ENCODE results near the gene OTUD5.

OTUD5 gene

DNA sequence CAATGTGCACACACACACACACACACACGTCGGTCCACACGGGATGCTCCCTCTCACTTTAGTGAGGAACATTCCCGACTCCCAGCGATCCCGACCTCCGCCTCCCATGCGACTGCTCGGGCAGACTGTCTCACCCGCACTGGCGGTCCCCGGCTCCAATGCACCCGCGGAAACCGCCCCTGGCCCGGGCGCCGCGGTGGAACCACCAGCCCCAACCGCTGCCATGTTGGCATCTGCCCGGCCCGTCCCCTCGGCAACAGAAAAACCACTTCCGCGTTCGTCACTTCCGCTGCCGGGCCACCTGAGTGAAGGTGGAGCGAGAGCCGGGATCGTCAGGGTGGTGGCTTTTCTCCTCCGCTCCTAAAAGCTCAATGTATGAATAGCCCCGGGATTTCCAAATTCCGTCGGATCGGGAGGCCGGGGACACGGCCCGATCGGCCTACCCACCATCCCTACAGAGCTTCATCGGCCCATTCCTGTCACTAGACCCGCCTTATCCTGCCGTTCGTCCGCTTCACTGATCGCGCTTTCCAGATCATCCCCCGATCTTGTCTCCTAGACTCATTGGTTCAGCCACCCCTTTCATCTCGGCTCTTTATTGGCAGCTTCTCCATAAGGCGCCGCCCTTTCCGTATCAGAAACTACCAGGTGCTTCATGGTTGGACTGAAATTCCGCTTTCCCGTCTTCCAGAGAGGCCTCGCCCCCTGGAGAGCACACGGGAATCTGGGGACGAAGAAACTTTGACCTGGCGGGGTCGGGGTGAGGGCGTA, 45.8 kb downstream of the OTUD5 start, which contains the start of gene SLC35A2:
Gene SLC35A2, minus strand, starts transcription at position 235 of the 771 bp plus-strand sequence. Its CDS starts 10 bp downstream, at position 225.
- DNase-seq (ENCODE audit: low spot score) = peak; percentile 83

DNA sequence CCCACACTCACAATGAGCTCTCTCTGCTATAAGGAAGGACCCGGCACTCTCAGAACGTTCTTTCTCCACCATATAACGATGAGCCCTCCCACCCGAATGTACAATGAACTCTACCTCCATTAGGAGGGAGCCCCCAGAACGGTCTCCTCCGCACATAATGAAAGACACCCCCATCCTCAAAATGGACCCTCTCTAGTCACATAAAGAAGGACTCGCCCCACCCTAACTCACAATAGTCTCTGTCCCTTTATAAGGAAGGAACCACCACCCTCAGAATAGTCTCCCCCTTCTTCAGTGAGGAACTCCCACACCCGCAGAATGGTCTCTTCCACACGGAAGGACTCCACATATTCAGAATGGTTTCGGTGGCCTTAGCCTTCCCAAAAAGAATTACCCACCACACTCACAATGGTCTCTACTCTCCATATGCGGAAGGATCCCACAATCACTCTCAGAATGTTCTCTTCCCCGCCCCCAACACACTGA, 46.4 kb downstream of the OTUD5 start:
- peak; percentile 48 for DNase-seq (ENCODE audit: low spot score)

DNA sequence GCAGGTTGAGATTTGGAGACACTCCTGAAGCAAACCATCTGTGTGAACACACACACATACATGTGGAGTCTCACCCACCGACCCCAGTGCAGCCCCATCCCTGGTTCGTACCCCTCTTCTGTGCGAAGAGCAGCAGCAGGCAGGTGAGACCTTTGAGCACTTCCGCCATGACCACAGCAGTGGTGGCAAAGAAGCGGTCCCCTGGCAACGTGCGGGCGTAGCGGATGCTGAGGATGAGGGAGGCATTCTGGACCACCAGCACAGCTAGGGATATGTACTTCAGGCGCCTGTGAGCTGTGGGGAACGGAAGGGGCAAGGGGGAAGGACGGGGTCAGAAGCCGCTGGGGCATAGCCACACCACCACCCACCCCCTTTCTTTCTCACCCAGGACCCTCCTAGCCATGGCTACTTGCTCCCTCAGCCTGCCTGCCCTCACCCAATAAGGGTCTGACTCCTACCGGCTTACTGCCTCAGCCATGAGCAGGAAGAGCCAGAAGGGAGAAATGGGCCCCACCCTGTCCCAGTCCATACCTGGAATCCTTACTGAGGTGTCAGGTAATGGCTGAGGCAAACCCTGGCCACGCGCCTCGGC, 47.6 kb downstream of the OTUD5 start:
- no peak for DNase-seq (ENCODE audit: low spot score)

DNA sequence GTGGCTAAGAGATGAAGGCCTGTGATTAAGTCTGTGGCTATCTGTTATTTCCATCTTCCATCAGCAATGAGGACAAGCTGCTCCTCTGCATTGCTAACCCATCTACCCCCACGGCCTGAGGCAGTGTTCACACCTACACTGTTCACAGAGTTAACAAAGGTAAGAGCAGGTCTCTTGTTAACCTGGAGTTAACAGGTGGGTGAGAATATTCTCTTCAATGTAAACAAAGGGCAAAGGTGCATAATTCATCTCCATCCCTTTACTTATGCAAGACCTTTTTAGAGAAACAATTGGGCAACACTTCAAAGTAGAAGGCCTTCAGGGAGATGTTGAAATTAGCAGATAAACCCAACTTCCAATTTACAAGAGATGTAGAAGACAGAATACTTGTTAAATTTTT, 48.8 kb downstream of the OTUD5 start:
- DNase-seq (ENCODE audit: low spot score) = no peak

DNA sequence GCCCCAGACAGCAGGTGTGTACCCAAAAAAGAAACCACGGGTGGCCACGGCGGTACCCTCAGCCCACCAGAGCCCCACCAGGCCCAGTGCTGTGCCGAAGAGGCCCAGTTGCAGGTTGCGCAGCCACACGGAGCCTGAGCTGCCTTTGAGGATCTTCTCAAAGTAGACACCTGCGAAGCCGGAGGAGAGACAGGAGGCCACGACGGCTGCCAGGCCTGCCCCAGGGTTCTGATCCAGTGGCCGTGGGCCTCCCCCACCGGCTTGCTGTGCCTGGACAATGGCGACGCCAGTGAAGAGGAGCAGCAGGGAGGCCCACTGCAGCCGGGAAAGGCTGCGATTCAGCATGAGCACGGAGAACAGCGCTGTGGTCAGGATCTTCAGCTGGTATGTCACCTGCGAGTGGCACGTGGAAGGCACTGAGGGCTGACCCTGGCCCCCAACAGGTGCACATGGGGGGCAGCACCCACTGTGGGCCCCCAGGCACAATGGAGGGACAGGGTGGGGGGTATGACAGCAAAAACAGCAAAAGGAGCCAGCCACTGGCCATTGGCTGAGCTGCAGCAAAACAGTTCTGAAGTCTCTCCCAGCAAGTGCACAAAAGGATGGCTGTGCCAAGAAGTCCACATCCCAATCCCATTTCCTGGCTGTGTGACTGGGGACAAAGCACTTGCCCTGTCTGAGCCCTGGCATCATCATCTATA, 52.2 kb downstream of the OTUD5 start:
- DNase-seq (ENCODE audit: low spot score) = no peak

DNA sequence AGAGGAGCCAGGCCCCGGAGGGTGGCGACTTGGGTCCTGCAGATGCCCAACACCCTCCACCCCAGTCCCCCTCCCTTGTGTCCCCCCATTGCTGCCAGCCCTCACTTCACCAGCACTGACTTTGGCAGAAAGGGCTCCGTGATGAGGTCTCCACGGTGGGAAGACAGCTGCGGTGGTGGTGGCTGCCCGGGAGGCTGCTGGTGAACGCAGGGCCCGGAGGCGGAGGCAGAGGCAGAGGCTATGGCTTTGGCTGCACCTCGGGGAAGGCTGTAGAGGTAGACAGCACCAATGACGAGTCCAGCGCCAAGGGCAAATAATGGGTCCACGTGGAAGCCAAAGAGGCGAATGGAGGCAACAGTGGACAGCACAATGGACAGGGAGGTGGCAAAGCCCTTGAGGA, 52.8 kb downstream of the OTUD5 start:
- no peak for DNase-seq (ENCODE audit: low spot score)

DNA sequence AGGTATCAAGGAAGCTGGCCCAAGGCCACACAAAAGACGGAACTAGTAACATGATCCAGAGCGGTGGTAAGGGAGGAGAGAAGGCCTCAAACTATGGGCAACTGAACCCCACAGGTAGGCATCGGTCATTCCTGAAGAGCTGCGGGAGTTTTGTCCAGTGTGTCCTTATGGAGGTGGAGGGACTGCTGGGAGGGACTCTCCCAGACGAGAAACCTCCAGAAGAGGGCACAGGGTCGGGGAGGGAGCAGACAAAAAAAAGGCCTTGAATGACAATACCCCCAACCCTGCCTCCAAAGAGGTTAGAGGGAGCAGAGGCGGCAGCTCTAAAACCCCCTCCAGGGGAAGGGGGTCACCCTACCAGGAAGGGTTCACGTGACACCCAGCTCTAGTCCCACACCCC, 53.2 kb downstream of the OTUD5 start:
- DNase-seq (ENCODE audit: low spot score) = no peak

DNA sequence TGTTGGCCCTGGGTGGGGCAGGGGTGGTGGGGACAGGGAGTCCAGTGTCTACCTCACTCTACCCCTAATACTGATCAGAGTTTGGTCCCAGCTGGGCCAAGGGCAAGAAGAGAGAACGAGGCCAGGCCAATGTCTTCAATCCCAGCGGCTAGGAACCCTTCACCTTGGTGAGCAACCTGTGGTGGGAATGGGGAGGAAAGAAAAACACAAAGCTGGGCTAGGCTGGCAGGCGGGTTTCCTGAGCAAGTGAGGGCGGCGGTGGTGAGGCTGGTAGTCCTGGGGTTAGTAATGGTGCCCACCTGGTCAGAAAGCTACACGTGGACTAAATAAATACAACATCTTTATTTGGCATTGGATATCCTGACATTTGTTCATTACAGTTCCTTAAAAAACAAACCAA, 54.1 kb downstream of the OTUD5 start:
- DNase-seq (ENCODE audit: low spot score) = no peak

DNA sequence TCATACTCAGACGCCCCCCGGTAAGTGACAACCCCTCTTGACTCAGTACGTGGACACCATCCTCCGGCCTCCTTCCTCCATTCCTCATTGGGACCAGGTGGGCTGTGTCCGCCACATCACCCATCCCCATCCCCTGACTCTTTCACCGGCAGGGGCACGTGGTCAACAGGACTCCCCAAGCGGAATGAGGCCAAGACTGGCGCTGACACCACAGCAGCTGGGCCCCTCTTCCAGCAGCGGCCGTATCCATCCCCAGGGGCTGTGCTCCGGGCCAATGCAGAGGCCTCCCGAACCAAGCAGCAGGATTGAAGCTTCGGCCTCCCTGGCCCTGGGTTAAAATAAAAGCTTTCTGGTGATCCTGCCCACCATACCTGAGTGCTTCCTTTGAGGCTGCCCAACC, 54.6 kb downstream of the OTUD5 start:
- DNase-seq (ENCODE audit: low spot score) = no peak

DNA sequence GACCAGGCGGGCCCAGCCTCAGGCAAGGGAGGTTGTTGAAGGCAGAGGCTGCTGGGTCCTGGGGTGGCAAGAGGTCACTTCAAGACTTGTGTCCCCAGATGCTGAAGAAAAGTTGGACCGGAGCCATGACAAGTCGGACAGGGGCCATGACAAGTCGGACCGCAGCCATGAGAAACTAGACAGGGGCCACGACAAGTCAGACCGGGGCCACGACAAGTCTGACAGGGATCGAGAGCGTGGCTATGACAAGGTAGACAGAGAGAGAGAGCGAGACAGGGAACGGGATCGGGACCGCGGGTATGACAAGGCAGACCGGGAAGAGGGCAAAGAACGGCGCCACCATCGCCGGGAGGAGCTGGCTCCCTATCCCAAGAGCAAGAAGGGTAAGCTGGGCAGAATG, 55.3 kb downstream of the OTUD5 start:
- no peak for DNase-seq (ENCODE audit: low spot score)

DNA sequence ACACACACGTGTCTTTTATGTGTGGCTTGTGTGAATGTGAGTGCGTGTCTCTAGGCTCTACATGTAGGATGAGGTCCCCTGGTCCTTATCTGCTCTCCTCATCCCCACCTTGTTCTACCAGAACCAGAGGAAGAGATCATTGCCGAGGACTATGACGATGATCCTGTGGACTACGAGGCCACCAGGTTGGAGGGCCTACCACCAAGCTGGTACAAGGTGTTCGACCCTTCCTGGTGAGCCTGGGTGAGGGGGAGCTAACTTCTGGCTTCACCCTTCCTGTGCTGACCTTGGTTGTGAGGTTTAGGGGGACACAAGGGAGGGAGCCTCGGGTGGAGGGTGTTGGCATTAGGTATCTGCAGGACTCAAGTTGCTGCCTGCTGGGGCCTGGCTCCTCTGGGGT, 56.3 kb downstream of the OTUD5 start:
- no peak for DNase-seq (ENCODE audit: low spot score)

DNA sequence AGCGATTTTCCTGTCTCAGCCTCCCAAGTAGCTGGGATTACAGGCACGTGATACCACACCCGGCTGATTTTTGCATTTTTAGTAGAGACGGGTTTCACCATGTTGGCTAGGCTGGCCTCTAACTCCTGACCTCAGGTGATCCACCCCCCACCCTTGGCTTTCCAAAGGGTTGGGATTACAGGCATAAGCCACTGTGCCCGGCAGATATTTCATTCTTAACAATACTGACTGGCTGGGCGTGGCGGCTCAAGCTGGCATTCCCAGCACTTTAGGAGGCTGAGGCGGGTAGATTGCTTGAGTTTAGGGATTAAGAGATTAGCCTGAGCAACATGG, 58.4 kb downstream of the OTUD5 start:
- DNase-seq (ENCODE audit: low spot score) = no peak

DNA sequence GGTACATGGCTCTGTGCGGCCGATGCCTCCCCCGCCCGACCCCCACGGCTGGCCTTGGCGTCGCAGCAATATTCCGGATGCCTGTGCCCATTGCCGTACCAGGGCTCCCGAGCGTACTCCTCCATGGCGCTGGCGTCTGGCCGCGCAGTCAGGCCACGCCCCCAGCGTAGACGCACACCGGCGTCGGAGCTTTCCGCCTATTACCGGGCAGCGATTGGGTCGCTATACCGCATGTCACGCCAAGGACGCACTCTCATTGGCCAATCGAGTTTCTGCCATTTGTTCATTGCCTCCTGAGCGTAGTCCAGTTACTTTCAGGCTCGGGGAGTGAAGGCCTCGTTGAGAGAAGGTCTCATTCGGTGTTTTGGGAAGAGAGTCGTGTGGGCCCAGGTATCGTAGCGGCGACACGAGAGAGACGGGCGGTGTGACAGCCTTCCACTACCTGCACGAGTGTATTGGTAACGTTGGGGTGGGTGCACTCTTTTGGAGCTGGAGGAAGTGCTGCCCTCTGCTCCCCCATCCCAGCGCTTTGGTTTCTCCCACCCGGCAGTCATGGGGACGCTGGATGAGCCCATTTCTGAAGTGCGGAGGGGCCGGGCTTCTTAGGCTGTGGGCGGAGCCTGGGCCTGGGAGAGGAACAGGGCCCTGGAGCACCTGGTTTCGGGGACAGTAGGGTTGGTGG, 59.6 kb downstream of the OTUD5 start, which contains the start of the genes PQBP1 and TIMM17B:
Gene PQBP1, plus strand, starts transcription at position 306 of the 682 bp plus-strand sequence. CDS start 580 bp downstream, outside the sequence.
Gene TIMM17B, minus strand, starts transcription at position 144 of the 682 bp plus-strand sequence. Its CDS starts 19 bp downstream, at position 125.
- DNase-seq (ENCODE audit: low spot score) = peak; percentile 95

DNA sequence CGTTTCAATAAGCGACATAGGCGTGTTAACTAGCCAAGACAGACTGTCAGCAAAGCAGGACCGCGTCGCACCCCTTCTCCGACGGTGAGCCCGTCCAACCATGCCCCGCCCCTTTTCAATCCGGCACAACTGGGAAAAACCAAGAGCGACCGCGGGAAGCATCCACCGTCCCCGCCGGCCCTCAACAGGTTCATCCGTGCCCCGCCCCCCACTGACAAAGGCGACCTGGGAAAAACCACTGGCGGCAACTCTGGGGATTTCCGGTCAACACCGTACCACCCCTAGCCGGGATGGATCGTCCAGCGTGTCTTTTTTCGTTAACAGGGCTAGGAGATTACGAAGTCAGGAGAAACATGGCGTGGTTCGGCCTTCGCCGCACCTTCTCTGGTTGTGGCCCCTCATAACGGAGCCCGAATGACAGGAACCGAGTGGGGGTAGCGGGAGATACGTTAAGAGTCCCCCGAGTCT, 60.2 kb downstream of the OTUD5 start:
- peak; percentile 54 for DNase-seq (ENCODE audit: low spot score)

DNA sequence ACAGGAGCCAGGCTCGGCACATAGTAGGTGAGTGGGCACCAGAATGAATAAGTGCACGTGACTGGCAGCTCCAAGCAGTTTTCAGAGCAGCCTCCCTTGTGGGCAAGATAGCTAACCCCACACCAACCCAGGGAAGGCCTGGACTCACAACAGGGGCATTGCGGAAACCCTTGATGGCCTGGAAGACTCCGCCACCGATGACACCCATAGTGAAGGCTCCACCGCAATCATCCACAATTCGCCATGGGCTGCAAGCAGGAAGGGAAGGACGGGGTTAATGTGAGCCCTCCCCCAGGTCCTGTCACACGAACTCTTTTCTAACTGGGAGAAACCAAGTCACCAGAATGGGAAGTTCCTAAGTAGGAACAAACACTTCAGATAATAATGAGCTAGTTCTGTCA, 60.8 kb downstream of the OTUD5 start:
- no peak for DNase-seq (ENCODE audit: low spot score)

DNA sequence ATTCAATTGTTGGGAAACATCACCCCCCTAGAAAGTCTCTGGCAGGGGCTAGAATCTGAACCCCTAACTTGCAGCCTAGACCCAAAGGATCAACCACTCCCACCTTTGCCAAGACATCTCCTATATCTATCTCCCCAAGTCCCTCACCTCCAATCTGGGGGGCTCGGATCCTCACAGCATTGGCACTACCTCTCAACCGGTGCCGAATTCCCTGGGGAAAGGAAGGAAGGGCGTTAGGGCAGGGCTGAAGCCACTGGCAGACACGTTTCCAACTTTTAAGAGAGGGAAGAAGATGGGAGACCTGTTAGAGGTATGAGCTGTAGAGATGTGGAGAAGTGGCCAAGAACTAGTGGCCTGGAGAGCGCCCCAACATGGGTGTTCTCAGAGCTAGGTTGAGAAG, 62.5 kb downstream of the OTUD5 start:
- DNase-seq (ENCODE audit: low spot score) = no peak

DNA sequence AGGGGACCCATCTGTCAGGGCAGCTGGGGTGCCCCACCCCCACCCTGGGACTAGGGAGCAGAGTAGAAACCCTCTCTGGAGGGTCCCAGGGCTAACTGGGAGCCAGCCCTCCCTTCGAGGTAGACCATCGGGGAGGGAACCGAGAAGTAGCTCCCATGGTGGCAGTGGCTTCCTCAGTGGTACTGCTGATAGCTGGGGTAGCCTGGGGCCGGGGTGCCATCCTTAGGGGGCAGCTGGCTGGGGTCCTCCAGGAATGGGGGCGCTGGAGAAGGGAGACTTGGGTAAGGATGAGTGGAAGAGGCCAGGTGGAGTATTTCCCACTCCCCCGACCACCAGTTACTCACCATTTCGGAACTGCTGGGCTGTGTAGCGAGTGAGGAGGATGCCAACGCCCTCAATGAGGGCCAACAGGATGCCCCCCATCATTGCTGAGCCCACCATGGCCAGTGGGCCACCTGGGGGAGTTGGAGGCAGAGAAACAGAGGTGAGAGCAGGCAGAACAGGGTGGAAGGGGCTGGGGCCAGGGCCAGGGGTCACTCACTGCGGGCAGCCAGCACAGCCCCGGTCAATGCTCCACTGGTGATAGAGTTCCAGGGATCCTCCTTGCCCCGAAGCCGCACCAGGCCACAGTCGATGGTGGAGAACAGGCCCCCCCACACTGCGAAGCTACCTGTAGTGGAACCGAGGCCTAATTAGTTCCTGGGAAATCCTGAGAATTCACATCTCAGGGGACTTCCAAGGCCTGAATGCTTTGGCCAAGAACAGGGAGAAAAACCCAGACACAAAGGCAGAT, 63.7 kb downstream of the OTUD5 start:
- no peak for DNase-seq (ENCODE audit: low spot score)

DNA sequence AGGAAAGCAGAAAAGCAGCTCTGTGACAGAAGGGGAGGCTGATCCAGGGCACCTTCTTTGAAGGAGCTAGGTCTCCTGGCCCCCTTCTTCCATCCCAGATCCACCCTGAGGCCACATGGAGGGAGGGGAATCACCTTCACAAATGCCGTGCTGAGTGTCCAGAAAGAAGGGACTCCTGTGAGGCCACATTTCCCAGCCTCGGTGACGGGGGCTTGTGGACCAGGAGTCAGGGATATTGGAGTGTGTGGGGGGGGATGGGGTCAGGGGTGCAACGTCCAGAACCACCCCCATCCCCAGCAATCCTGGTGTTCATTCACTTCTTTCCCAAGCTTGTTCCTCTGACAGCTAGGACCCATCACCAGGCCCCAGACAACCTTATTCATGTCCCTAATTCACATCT, 64.5 kb downstream of the OTUD5 start:
- no peak for DNase-seq (ENCODE audit: low spot score)

DNA sequence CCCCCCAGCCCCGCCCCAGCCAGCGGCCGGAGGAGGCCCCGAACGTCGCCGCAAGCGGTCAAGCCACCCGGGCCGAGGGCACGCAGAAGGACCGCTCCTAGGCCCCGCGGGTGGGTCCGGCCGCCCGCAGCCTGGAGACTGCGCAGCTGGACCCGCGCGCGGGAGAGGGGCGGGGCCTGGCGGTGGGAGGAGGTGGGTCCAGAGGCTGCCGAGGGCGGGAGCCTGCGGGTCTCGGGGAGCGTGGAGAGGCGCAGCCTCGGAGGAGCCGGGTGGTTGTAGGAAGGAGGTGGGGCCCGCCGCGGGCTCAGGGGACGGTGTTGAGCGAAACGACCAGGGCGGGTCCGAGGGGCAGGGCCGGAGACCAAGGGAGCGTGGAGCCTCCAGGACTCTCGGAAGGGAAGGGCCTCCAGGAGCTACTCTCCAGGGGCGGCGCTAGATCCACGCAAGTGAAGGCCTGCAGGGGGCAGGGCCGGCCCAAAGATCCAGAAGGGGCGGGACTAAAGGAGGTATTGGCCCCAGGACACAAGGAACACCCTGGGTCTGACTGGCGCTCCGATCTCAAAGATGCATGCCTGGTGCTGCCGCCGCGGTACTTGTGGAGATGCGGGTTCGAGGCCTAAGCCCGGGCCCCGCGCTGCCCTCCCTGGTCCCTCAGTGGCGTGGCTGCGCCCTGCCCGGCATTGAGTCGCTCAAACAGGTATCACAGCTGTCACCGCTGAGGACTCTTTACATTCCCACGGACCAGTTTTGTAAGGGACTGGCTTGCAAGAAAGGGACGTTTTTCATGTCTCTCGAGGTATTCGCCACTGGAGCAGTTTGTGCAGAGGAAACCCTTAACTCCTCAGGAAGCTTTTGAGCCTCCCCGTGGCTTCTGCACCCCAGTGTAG, 65.8 kb downstream of the OTUD5 start:
- peak; percentile 72 for DNase-seq (ENCODE audit: low spot score)

DNA sequence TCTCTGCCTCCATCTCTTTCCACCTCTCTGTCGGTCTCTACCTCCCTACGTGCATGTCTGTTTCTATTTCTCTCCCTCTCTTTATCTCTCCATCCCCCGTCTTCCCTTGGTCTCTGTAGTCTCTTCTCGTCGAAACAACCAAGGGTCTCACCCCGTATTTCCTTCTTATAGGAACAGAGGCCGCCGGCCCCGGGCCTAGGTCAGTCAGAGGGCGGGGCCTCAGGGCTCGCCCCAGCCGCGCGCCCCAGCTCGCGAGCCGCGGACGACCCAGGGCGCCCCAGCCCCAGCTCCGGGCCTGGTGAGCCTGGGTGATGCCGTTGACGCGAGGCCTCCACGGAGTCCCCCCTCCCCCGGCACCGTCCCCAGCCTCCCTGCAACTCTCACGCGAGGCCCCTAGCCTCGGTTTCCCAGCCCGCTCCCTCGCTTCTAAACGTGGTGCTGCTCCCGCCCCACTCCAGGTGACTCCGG, 66.4 kb downstream of the OTUD5 start:
- DNase-seq (ENCODE audit: low spot score) = no peak

All from NAMALWA (cell line).